Parathyroid adenoma (tissue), 2 donors: Measurements from ENCODE around the gene USH2A.

Experiments
- H2AFZ ChIP-seq: fragments of 300-600 bp; sonication (generic); one replicate; pipeline ENCODE4 v1.7.0; 2017; ENCODE audit warnings: antibody characterized with exemption, mild to moderate bottlenecking
- H3K27ac ChIP-seq: fragments of 300-600 bp; sonication (generic); one replicate; pipeline ENCODE4 v1.7.0; 2017
- H3K27me3 ChIP-seq: fragments of 300-600 bp; sonication (generic); one replicate; pipeline ENCODE4 v1.7.0; 2017; ENCODE audit warnings: low read length; ENCODE audit not compliant: control insufficient read depth, insufficient read depth
- H3K36me3 ChIP-seq: fragments of 300-600 bp; sonication (generic); one replicate; pipeline ENCODE4 v1.7.0; 2017; ENCODE audit warnings: low read length; ENCODE audit not compliant: control insufficient read depth, insufficient read depth
- H3K4me1 ChIP-seq: fragments of 300-600 bp; sonication (generic); one replicate; pipeline ENCODE4 v1.7.0; 2017; ENCODE audit warnings: control low read depth
- H3K4me2 ChIP-seq: fragments of 300-600 bp; sonication (generic); one replicate; pipeline ENCODE4 v1.7.0; 2017; ENCODE audit warnings: low read length
- H3K4me3 ChIP-seq: fragments of 300-600 bp; sonication (generic); one replicate; pipeline ENCODE4 v1.7.0; 2017; ENCODE audit warnings: low read depth, low read length
- H3K79me2 ChIP-seq: fragments of 300-600 bp; sonication (generic); one replicate; pipeline ENCODE4 v1.7.0; 2017; ENCODE audit warnings: control low read depth
- H3K9ac ChIP-seq: fragments of 300-600 bp; sonication (generic); one replicate; pipeline ENCODE4 v1.7.0; 2017; ENCODE audit warnings: mild to moderate bottlenecking
- H3K9me3 ChIP-seq: fragments of 300-600 bp; sonication (generic); one replicate; pipeline ENCODE4 v1.7.0; 2017; ENCODE audit warnings: low read length; ENCODE audit not compliant: control insufficient read depth
- TF ChIP-seq, protein P1 (sequence below): fragments of 300-600 bp; sonication (generic); IDR thresholded peaks from one replicate; pipeline ENCODE4 v1.7.0; 2017; ENCODE audit warnings: antibody characterized with exemption, mild to moderate bottlenecking
- donor health status: primary hyperparathyroidism.

USH2A gene

DNA sequence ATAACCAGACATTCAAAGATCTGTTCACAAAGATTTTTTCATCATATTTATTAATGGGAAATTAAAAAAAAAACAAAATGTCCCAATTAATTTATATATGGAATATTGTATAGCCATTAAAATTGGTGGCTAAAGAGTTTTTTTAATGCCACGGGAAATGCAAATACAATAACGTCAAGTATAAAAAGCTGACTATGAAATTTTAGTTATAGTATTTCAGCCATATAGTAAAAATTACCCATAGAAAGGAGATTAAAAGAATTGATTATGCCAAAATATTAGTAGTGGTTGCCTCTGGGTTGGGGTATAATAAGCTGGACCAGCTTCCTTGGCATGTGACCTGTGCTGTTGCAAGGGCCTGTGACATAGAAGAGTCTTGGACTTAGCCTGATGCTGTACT lies 777.4 kb downstream of the USH2A start:
- H3K4me1 ChIP-seq: no peaks in the 10 kb centered on the region
- H3K27me3 ChIP-seq: no peaks in the 10 kb centered on the region
- no peaks in the 10 kb centered on the region for H3K9me3 ChIP-seq
- TF ChIP-seq, protein P1, sequence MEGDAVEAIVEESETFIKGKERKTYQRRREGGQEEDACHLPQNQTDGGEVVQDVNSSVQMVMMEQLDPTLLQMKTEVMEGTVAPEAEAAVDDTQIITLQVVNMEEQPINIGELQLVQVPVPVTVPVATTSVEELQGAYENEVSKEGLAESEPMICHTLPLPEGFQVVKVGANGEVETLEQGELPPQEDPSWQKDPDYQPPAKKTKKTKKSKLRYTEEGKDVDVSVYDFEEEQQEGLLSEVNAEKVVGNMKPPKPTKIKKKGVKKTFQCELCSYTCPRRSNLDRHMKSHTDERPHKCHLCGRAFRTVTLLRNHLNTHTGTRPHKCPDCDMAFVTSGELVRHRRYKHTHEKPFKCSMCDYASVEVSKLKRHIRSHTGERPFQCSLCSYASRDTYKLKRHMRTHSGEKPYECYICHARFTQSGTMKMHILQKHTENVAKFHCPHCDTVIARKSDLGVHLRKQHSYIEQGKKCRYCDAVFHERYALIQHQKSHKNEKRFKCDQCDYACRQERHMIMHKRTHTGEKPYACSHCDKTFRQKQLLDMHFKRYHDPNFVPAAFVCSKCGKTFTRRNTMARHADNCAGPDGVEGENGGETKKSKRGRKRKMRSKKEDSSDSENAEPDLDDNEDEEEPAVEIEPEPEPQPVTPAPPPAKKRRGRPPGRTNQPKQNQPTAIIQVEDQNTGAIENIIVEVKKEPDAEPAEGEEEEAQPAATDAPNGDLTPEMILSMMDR: no peak
- H3K4me2 ChIP-seq: no peak overlapping the region
- H3K4me3 ChIP-seq: no peak overlapping the region
- no peak overlapping the region for H3K27ac ChIP-seq
- H3K9ac ChIP-seq: no peak overlapping the region
- H3K79me2 ChIP-seq: no peaks in the 10 kb centered on the region
- H2AFZ ChIP-seq: no peak overlapping the region
- H3K36me3 ChIP-seq: no peaks in the 10 kb centered on the region

DNA sequence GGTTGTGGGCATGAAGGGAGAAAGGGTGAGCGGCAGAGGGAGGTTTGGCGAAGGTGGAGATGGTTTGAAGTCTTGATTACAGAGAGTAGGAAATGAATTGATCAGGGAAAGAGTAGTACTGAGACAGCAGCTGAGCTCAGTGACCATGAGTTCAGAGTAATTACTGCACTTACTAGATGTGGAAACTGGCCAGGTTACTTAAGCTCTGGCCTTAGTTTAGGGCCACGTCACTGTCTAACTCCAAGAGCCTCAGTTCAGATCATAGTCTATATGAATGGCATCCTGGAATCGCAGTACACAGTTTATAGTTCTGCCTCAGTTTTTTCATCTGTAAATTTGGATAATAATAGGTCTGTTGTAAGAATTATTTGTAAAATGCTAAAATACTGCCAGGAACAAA lies 778.1 kb downstream of the USH2A start:
- Histone ChIP-seq H3K9ac (no peak overlapping the region), H3K79me2 (no peaks in the 10 kb centered on the region), H3K4me3 (no peak overlapping the region), H3K9me3 (no peaks in the 10 kb centered on the region), H3K27ac (no peak overlapping the region), H3K27me3 (no peaks in the 10 kb centered on the region), H3K4me2 (no peak overlapping the region), H3K36me3 (no peaks in the 10 kb centered on the region), H3K4me1 (no peaks in the 10 kb centered on the region), H2AFZ (no peak overlapping the region)
- TF ChIP-seq, protein P1: no peak

DNA sequence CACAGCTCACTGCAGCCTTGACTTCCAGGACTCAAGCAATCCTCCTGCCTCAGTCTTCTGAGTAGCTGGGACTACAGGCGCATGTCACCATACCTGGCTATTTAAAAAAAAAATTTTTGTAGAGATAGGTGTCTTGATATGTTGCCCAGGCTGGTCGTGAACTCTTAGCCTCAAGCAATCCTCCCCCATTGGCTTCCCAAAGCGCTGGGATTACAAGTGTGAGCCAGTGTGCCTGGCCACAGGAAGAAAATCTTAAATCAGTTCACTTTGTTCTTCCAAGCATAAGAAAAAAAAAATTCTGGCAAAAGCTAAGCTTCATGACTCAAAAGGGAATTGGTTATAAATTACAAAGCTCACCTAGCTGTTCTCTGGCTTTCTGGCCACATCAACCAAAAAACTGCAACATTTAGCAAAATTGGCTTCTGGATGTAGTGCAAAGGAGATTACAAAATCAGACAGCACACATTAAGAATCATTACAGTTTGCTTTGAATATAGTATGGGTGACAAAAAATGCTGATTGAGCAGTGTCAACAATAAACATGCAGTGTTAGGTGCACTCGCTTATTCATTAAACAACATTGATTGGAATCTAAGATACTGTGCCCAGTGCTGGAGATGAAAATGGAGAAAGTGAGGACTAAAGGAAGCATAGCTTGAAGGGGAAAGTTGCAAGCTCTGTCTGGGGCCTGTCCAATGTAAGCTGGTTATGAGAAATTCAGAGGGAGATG lies 779.5 kb downstream of the USH2A start:
- Histone ChIP-seq H3K27ac (no peak overlapping the region), H2AFZ (no peak overlapping the region), H3K4me1 (no peaks in the 10 kb centered on the region), H3K9ac (no peak overlapping the region), H3K79me2 (no peaks in the 10 kb centered on the region), H3K9me3 (no peaks in the 10 kb centered on the region), H3K4me2 (no peak overlapping the region), H3K27me3 (no peaks in the 10 kb centered on the region), H3K36me3 (no peaks in the 10 kb centered on the region), H3K4me3 (no peak overlapping the region)
- TF ChIP-seq, protein P1: no peak

DNA sequence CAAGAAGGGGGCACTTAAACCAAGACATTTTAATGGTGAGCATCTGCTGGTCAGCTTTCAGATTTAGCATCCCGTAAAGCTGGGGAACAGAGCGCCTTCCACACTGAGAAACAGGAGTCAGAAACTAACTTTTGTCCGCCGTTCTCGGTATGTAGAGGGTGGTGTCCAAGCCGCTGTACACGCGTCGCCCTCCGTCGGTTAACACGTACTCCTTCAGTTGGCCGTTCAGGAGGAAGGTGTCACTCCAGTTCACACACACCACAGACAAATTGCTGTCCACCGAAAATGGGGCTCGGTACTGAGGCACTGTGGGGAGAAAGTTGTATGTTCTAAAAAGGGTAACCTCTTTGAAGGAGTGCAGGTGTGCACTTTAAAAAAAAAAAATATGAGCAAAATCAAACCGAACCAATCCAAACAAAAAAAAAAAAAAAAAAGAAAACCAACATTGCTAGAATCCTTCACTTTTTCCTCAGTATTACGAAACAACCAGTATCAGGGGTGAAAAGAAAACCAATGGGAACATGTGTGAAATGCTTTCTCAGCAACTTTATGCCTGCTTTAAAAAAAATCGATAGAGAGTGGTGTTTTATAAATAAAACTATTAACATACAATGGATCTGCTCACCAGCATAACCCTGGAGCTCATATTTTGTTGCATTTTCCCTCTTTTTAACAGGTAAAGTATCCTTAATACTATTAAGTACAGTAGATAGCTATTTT lies 782.7 kb downstream of the USH2A start:
- Histone ChIP-seq H3K9ac (no peak overlapping the region), H3K4me1 (no peaks in the 10 kb centered on the region), H3K27ac (no peak overlapping the region), H3K36me3 (no peaks in the 10 kb centered on the region), H3K27me3 (no peaks in the 10 kb centered on the region), H3K79me2 (no peaks in the 10 kb centered on the region), H3K9me3 (no peaks in the 10 kb centered on the region), H3K4me2 (no peak overlapping the region), H2AFZ (no peak overlapping the region), H3K4me3 (no peak overlapping the region)
- TF ChIP-seq, protein P1: no peak
